A673 (cell line): Measurements from ENCODE around the gene RAVER2. TPM values are rescaled to one million over a fixed set of nuclear protein-coding genes. Genes with fewer than 3 reads are reported as not detected.

ENCODE experiments used
- BruUV-seq: library from RNA; stranded (reverse); fragments of 400-500 nt; replicated peaks from 2 replicates; lab custom pipeline; 2021; lab: Mats Ljungman, UMichigan
- CTCF ChIA-PET: fragments of 300-600 bp; sonication (Branson Sonifier 250); formaldehyde crosslinking; loops from one replicate; lab custom pipeline; 2022; ENCODE audit warnings: antibody characterized with exemption; lab: Charles Lee
- POLR2A ChIA-PET: fragments of 300-600 bp; sonication (Branson Sonifier 250); formaldehyde crosslinking; loops from one replicate; lab custom pipeline; 2022; ENCODE audit warnings: antibody characterized with exemption; ENCODE audit not compliant: low non-redundant PET; lab: Charles Lee
- DNase-seq: peaks from one replicate; pipeline ENCODE4 v3.0.0-alpha.2; 2015; ENCODE audit warnings: low spot score
- H3K27ac ChIP-seq: fragments of 200-600 bp; sonication (generic); 2 replicates; pipeline ENCODE4 v1.5.1; 2016; ENCODE audit warnings: mixed run types, low read depth, mild to moderate bottlenecking, mixed read lengths, antibody characterized with exemption, low read length; ENCODE audit not compliant: poor library complexity, severe bottlenecking
- H3K27me3 ChIP-seq: fragments of 200-600 bp; sonication (generic); replicated peaks from 2 replicates; pipeline ENCODE4 v1.6.1; 2017; ENCODE audit warnings: mixed run types, low read depth, mild to moderate bottlenecking, mixed read lengths, antibody characterized with exemption, low read length; ENCODE audit not compliant: insufficient read depth, poor library complexity
- H3K36me3 ChIP-seq: fragments of 200-600 bp; sonication (generic); 2 replicates; pipeline ENCODE4 v1.6.1; 2016; ENCODE audit warnings: mixed run types, mild to moderate bottlenecking, mixed read lengths, antibody characterized with exemption, low read length; ENCODE audit not compliant: insufficient read depth, poor library complexity, severe bottlenecking
- H3K4me1 ChIP-seq: fragments of 200-600 bp; sonication (generic); 2 replicates; pipeline ENCODE4 v1.6.1; 2017; ENCODE audit warnings: mixed run types, mild to moderate bottlenecking, mixed read lengths, antibody characterized with exemption, low read length; ENCODE audit not compliant: insufficient read depth, poor library complexity, severe bottlenecking
- H3K4me3 ChIP-seq: fragments of 200-600 bp; sonication (generic); 2 replicates; pipeline ENCODE4 v1.5.1; 2016; ENCODE audit warnings: low read depth, mixed run types, mild to moderate bottlenecking, mixed read lengths, low read length; ENCODE audit not compliant: poor library complexity, severe bottlenecking
- H3K9me3 ChIP-seq: fragments of 200-600 bp; sonication (generic); 2 replicates; pipeline ENCODE4 v1.6.1; 2016; ENCODE audit warnings: mixed run types, low read depth, mild to moderate bottlenecking, mixed read lengths, antibody characterized with exemption, low read length; ENCODE audit not compliant: poor library complexity, severe bottlenecking
- CTCF ChIP-seq: fragments of 300-800, 200-600 bp; sonication (generic); conservative IDR thresholded peaks from 2 replicates; pipeline ENCODE4 v1.5.1; 2017; ENCODE audit warnings: low read depth, mild to moderate bottlenecking, antibody characterized with exemption, low read length, moderate library complexity, mixed read lengths
- EZH2 ChIP-seq: fragments of 200-600 bp; sonication (generic); IDR thresholded peaks from 2 replicates; pipeline ENCODE4 v1.6.1; 2017; ENCODE audit warnings: borderline replicate concordance, low read depth, mild to moderate bottlenecking, mixed read lengths, antibody characterized with exemption, low read length; ENCODE audit not compliant: poor library complexity, severe bottlenecking
- intact Hi-C: fragments of 100-400 bp; cut with micrococcal nuclease; formaldehyde crosslinking; loops from one replicate; pipeline ENCODE4 v1.10.0; 2022; ENCODE audit not compliant: unreplicated experiment
- total RNA-seq: library from RNA; stranded (reverse); gene quantifications from 2 replicates; pipeline ENCODE4 v1.2.3, GENCODE V29; 2021

The RAVER2 gene
- total RNA-seq, 1 experiment from 2014 or later: 34.1 TPM

DNA sequence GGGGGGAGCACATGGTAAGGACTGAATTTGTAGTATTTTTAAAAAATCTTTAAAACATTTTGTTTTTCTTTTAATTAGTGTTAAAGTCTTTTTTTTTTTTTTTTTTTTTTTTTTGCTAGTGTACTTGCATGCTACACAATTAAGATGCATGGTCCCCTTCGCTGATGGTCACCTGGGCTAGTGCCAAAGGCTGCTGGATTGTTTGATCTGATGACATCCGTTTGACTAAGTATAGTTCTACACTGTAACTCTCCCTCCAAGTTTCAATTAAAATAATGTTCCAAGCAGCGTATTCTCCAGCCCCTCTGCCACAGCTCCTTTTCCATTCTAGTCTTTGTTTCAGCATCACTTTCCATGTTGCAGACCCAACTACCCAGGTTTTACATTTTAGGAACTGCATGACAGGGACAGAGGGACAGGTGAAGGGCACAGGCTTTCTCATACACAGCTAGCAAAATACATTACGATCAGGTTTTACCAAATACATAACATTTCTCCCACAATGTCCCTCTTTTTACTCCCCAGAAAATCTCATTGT, 852 bp upstream of the RAVER2 start:
- Histone ChIP-seq H3K27me3 (no peaks in the 10 kb centered on the region), H3K27ac (peak overlapping the region; percentile 93), H3K4me1 (peaks cover 28% of the 10 kb centered on the region), H3K4me3 (peak overlapping the region; percentile 98), H3K9me3 (no peaks in the 10 kb centered on the region), H3K36me3 (no peaks in the 10 kb centered on the region)
- BruUV-seq: no TSS peak
- no peak for TF ChIP-seq CTCF
- TF ChIP-seq EZH2: no peak
- CTCF ChIA-PET: no interaction called here
- POLR2A ChIA-PET: no interaction called here
- no peak for DNase-seq
- intact Hi-C loops: loop anchor here (1.0 to 10.0 kb wide), 2 partner anchors 80 to 479 kb away; no protein-coding TSS in a partner anchor

DNA sequence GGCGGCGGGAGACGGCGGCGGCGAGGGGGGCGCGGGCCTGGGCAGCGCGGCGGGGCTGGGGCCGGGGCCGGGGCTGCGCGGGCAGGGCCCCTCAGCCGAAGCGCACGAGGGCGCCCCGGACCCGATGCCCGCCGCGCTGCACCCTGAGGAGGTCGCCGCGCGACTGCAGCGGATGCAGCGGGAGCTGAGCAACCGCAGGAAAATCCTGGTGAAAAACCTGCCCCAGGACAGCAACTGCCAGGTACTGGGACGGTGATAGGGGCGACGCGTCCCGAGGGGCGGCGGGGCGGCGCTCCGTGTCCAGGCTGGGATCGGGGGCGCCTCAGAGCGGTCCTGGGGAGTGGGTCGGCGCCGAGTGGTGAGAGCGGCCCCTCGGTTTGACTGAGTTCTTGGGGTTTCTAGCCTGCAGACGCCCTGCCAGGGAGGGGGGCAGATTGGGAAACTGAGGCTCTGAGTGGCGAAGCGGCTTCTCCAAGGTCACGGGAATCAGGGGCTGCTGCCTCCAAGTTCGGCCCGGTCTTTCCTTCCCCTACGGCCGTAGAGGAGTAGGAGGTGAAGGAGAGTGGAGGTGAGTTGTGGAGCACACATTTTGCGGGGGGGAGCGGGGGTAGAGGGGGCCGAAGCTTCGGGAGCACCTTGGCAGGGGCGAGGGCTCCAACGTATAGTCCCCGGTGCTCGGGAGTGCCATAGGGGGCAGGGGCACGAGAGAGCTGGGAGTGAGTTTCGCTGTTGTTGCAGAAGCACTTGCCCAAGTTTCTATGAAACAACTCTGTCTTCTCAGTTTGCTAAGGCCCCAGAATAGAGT, 508 bp downstream of the RAVER2 start:
- TF ChIP-seq EZH2 (no peak), CTCF (no peak)
- intact Hi-C loops: loop anchor here (5.0 to 10.0 kb wide), 2 partner anchors 62 to 481 kb away; no protein-coding TSS in a partner anchor
- no peaks in the 10 kb centered on the region for H3K27me3 ChIP-seq
- peak; percentile 77 for DNase-seq
- peaks cover 30% of the 10 kb centered on the region for H3K4me1 ChIP-seq
- H3K27ac ChIP-seq: peak overlapping the region; percentile 93
- no TSS peak for BruUV-seq
- CTCF ChIA-PET: interaction anchor here (0.5 kb wide), 1 partner anchor 78 kb away, joined by 5 read pairs; no protein-coding TSS in a partner anchor
- peak overlapping the region; percentile 98 for H3K4me3 ChIP-seq
- POLR2A ChIA-PET: interaction anchor here (0.7 kb wide), 1 partner anchor 563 kb away, joined by 7 read pairs; no protein-coding TSS in a partner anchor
- H3K9me3 ChIP-seq: no peaks in the 10 kb centered on the region
- H3K36me3 ChIP-seq: no peaks in the 10 kb centered on the region

DNA sequence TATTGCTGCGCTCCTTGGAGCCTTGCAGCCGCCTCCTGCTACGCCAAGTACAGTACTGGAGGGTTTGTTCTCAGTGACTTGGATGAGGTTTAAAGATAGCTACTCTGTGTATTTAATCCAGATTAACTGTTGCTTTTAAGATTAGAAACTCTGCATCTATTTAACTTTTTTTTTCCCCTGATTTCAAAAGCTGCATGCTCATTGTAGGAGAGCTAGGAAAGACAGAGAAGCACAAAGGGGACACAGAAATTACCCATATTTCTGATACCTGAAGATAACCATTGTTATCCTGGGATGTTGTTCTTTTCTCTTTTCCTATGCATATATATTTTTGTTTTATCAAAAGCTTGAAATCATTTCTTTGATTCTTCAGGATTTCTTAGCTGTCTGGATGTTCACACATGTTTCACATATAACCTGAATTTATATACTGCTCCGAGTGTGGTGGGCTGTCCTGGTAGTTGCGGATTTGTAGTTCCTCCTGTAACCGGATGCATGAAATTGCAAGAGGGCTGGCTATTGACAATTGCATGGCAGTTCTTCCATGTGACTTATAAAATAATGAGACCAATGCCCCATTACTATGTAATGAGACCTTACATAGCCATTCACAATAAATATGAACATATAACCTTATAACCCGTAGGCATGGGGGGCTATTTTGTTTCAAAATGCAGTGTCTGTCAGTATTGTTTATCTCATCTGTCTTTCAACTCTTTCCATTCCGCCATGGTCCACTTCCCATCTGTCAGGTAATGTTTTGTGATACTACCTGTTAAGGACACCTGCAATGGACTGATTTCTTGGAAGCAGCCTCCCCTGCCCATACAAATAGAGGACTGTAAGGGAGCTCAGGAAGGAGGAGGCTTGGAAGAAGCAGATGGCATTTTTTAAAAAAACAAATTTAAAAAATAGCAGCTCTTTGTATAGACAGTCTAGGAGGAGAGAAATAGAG, 1.4 kb downstream of the RAVER2 start:
- H3K36me3 ChIP-seq: no peaks in the 10 kb centered on the region
- H3K27me3 ChIP-seq: no peaks in the 10 kb centered on the region
- peak overlapping the region; percentile 98 for H3K4me3 ChIP-seq
- CTCF ChIA-PET: interaction anchor here (0.5 kb wide), 1 partner anchor 77 kb away, joined by 5 read pairs; no protein-coding TSS in a partner anchor
- DNase-seq: peak; percentile 57
- no peaks in the 10 kb centered on the region for H3K9me3 ChIP-seq
- POLR2A ChIA-PET: interaction anchor here (0.7 kb wide), 1 partner anchor 564 kb away, joined by 7 read pairs; no protein-coding TSS in a partner anchor
- BruUV-seq: TSS peak; percentile 29
- TF ChIP-seq CTCF: no peak
- TF ChIP-seq EZH2: no peak
- peak overlapping the region; percentile 93 for H3K27ac ChIP-seq
- intact Hi-C loops: loop anchor here (5.0 to 10.0 kb wide), 2 partner anchors 61 to 481 kb away; no protein-coding TSS in a partner anchor
- H3K4me1 ChIP-seq: peaks cover 36% of the 10 kb centered on the region
